ENCODE results near the gene NEDD8. TPM values are rescaled to one million over a fixed set of nuclear protein-coding genes. Genes with fewer than 3 reads are reported as not detected.
"Not testable (repeated sequence)": the region's sequence is repeated elsewhere in the genome, so short reads cannot be mapped to it uniquely, and the experiment has no call there.

The NEDD8 gene
- total RNA-seq, 2 donors from 2014 or later = 128 to 243 TPM

DNA sequence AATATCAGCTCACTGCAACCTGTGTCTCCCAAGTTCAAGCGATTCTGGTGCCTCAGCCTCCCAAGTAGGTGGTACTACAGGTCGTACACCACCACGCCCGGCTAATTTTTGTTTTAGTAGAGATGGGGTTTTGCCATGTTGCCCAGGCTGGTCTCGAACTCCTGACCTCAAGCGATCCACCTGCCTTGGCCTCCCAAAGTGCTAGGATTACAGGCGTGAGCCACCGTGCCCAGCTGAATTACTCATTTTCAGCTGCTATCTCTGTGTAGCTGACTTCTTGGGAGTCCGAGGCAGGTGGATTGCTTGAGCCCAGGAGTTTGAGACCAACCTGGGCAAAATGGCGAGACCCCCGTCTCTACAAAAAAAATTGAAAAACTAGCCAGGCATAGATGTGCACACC, 13.2 kb upstream of the NEDD8 start:
- H3K27me3 Mint-ChIP-seq; H3K9me3 Mint-ChIP-seq; H3K27ac Mint-ChIP-seq; ATAC-seq (replicated peaks): not testable (repeated sequence)
- Mint-ChIP-seq H3K4me3 (peak overlapping the region; percentile 83), H3K4me1 (peaks cover 24% of the 10 kb centered on the region), H3K36me3 (ENCODE audit: low read depth) (peaks cover 18% of the 10 kb centered on the region)

DNA sequence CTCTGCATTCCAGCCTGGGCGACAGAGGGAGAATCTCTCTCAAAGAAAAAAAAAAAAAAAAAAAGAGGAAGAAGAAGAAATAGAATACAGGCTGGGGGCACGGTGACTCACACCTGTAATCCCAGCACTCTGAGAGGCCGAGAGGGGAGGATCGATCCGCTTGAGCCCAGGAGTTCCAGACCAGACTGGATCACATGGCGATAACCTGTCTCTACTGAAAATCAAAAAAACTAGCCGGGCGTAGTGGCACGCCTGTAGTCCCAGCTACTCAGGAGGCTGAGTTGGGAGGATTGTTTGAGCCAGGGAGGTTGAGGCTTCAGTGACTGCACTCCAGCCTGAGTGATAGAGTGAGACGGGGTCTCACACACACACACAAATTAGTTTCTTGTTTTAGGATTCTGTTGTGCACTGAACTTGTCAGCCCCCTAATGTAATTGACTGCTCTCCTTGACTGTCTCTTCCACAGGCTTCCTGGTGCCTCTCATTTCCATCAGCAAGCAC, 11.2 kb upstream of the NEDD8 start:
- Mint-ChIP-seq H3K4me3 (peak overlapping the region; percentile 83), H3K36me3 (ENCODE audit: low read depth) (peaks cover 38% of the 10 kb centered on the region), H3K27me3 (no peaks in the 10 kb centered on the region), H3K27ac (peak overlapping the region; percentile 94), H3K9me3 (no peaks in the 10 kb centered on the region), H3K4me1 (peaks cover 40% of the 10 kb centered on the region)
- no peak for ATAC-seq (replicated peaks)

DNA sequence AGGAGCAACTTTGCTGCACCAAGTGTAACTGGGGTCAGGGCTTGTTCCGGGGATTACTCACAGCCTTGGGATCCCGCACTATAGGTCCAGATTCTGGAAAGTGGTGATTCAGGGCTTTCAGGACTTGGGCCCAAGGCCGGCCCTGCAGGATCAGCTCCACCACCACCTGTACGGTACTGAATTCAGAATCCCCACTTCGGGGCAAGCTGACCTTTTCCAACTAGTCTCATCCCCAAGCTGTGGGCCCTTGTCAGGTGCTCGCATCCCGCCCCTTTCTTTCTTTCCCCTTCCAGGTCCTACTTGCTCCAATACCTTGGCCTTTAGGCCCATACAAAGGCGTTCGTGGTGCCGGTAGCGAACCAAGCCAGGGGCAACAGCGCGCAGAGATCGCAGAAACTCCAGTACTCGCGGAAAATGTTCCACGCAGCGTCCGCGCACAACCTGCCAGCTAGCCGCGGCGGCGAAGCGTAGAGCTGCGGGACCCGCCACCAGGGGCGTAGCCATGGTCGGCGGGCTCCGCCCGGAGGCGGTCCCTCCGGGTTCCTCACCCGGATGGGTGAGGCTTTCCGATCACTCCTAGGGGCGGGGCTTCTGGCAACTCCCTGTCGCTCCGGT, 9.8 kb upstream of the NEDD8 start:
- Mint-ChIP-seq H3K4me1 (peaks cover 40% of the 10 kb centered on the region), H3K36me3 (ENCODE audit: low read depth) (peaks cover 52% of the 10 kb centered on the region), H3K27me3 (no peaks in the 10 kb centered on the region), H3K27ac (peak overlapping the region; percentile 94), H3K4me3 (peak overlapping the region; percentile 83), H3K9me3 (no peaks in the 10 kb centered on the region)
- ATAC-seq (replicated peaks) = peak; percentile 87

DNA sequence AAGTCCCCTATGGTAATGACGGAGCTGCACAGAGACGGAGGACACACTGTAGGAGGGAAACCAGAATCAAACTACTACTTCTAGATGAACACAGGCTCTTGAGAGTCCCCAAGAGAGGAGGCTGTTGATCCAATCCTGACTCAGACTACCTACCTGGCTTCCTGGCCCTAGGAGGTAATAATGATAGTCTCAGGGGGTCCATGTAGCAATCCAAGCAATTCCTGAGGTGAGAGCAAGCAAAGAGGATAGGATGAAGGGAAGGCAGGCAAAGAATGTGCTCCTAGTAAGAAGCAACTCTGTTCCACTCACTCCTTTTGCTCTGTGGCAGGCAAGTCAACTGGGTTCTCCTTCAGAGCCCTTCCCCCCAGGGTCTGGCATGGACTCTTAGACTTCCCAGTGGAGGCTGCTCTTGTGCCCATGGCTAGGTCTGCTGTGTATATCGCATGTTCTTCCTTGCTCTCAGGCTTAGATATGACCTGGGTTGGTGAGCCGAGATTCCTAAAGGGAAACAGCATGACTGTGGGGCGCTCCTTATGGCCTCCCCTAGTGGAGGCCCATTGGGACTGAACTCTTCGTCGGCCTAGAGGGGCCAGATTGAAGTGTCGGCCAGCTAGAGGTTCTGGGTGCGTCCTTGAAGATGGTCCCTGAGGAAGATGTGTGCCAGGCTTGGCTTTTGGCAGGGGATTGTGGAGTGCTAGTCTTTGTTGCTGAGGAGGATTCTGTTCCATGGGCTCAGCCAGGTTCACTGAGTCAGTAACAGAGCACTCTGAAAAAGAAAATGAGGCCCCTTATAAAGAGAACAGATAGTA, 8.1 kb upstream of the NEDD8 start:
- no peaks in the 10 kb centered on the region for H3K27me3 Mint-ChIP-seq
- no peak for ATAC-seq (replicated peaks)
- H3K4me1 Mint-ChIP-seq = peaks cover 44% of the 10 kb centered on the region
- H3K4me3 Mint-ChIP-seq = peak overlapping the region; percentile 83
- no peaks in the 10 kb centered on the region for H3K9me3 Mint-ChIP-seq
- peak overlapping the region; percentile 71 for H3K27ac Mint-ChIP-seq
- H3K36me3 Mint-ChIP-seq (ENCODE audit: low read depth) = peaks cover 68% of the 10 kb centered on the region

DNA sequence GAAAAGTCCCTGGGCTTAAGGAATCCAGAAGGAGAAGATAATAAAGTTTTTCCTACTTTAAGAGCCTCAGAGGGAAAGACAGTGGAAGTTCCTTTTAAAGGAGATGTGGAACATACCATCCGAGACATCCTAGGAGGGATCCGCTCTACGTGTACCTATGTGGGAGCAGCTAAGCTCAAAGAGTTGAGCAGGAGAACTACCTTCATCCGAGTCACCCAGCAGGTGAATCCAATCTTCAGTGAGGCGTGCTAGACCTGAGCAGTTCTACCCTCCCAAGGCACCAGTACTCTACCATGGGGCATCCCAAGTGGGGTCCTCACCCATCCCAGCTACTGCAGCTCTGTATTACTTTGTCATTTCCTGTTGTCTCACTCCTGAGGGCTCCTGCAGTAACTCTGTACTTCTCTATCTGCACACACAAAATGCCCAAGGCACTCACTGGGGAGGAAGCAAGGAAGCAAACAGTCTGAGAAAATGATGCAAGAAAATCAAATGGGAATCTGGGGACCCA, 6.4 kb upstream of the NEDD8 start:
- Mint-ChIP-seq H3K9me3 (no peaks in the 10 kb centered on the region), H3K4me1 (peaks cover 57% of the 10 kb centered on the region), H3K27ac (peak overlapping the region; percentile 61), H3K27me3 (no peaks in the 10 kb centered on the region), H3K36me3 (ENCODE audit: low read depth) (peaks cover 86% of the 10 kb centered on the region), H3K4me3 (peak overlapping the region; percentile 83)
- ATAC-seq (replicated peaks) = no peak

DNA sequence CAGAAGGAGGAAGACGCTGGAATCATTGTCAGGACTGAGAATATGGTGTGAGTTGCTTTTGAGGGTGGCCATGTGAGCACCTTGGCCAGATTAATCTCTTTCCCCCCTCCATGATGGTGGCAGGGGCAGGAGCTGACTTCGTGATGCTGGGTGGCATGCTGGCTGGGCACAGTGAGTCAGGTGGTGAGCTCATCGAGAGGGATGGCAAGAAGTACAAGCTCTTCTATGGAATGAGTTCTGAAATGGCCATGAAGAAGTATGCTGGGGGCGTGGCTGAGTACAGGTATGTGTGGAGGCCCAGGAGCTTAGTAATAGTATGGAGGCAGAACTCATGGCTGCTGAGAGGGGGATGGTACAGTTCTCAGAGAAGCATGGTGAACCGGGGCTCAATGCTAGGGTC, 6.0 kb upstream of the NEDD8 start:
- H3K4me1 Mint-ChIP-seq = peaks cover 59% of the 10 kb centered on the region
- peak overlapping the region; percentile 61 for H3K27ac Mint-ChIP-seq
- ATAC-seq (replicated peaks) = no peak
- no peaks in the 10 kb centered on the region for H3K27me3 Mint-ChIP-seq
- H3K9me3 Mint-ChIP-seq = no peaks in the 10 kb centered on the region
- peak overlapping the region; percentile 83 for H3K4me3 Mint-ChIP-seq
- peaks cover 89% of the 10 kb centered on the region for H3K36me3 Mint-ChIP-seq (ENCODE audit: low read depth)

DNA sequence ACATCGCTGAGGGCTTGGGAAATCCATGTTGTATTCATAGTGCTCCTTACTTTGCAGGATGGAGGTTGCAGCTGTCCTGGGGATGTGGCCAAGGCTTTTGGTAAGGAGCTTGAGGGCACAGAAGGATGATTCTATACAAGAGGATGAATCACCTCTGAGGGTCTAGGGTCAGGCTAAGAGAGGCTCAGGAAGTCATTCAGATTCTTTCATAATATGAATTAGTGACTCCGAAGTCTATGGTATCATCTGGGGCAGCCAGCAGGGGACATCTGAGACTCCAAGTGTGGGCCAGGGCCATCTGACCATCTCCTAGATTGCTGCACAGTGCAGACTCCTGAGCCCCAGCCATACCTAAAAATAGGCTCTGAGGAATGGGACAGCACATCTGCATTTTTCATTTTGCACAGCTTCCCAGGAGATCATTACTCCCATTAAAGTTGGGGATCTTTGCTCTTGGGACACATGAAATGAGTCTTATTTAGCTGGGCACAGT, 5.3 kb upstream of the NEDD8 start:
- Mint-ChIP-seq H3K36me3 (ENCODE audit: low read depth) (peaks cover 92% of the 10 kb centered on the region), H3K4me3 (peak overlapping the region; percentile 83), H3K27me3 (no peaks in the 10 kb centered on the region), H3K4me1 (peaks cover 59% of the 10 kb centered on the region), H3K9me3 (no peaks in the 10 kb centered on the region), H3K27ac (peak overlapping the region; percentile 61)
- no peak for ATAC-seq (replicated peaks)

DNA sequence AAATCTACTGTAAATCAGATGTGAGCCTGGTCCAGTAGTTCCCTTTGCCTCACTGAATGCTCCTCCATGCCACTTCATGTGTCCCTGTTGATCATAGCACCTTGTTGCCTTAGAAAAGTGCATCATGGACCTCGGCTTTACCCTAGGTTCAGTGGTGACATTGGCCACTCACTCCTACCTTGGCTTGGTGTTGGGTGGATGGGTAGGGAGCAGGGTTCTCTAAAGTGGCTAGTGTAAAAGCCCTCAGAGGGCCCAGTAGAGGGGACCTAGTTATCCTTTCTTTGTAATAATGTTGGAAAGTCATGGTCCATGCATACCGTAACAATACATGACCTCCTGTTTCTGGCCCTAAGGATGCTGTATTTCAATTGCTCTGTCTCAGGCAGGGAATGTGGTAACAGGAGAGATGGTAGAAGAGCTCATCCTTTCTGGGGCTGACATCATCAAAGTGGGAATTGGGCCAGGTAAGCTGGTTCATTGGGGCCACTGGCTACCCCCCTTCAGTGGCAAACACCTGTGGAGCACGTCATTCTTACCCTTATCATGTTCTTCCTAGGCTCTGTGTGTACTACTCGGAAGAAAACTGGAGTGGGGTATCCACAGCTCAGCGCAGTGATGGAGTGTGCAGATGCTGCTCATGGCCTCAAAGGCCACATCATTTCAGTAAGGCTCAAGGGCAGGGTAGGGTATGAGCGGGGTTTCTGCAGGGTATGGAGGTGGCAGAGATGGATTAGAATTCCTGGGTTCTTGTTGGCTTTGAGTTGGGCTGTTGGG, 4.7 kb upstream of the NEDD8 start:
- Mint-ChIP-seq H3K4me3 (no peak overlapping the region), H3K27ac (peak overlapping the region; percentile 61), H3K36me3 (ENCODE audit: low read depth) (peaks cover 88% of the 10 kb centered on the region), H3K4me1 (peaks cover 59% of the 10 kb centered on the region), H3K27me3 (no peaks in the 10 kb centered on the region), H3K9me3 (no peaks in the 10 kb centered on the region)
- no peak for ATAC-seq (replicated peaks)

DNA sequence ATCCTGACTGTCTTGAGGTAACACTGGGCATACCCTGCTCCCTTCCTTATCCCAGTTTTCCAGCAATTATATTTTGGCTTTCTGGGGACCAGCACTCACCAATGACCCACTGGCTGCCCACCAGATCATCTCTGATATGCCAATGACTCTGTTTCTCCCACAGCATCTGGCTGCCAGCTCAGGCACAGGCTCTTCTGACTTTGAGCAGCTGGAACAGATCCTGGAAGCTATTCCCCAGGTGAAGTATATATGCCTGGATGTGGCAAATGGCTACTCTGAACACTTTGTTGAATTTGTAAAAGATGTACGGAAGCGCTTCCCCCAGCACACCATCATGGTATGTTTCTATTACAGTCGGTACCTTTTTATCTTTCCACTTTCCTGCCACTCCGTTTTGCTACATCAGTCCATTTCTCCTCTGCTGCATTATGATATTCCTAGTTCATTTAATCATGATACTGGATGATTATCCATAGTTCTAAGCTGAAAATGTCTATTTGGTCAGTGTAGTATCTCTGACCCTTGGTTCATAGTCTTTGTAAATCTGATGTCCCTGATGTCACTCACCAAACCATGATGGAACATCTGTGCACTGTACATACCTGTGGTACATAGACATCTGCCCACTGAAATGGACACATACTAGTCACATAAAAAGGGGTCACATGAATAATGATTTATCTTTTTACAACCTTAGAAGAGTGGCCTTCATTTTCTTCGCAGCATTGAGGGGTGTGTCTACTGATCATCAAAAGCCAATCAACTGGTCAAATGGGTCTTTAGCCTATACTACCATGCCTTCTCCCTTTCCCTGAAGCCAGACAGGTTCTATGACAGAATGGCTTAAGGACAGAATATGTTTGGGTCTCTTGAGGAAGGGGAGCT, 3.9 kb upstream of the NEDD8 start:
- Mint-ChIP-seq H3K36me3 (ENCODE audit: low read depth) (peaks cover 85% of the 10 kb centered on the region), H3K4me3 (peak overlapping the region; percentile 15), H3K27ac (peak overlapping the region; percentile 62), H3K9me3 (no peaks in the 10 kb centered on the region), H3K4me1 (peaks cover 59% of the 10 kb centered on the region), H3K27me3 (no peaks in the 10 kb centered on the region)
- no peak for ATAC-seq (replicated peaks)

DNA sequence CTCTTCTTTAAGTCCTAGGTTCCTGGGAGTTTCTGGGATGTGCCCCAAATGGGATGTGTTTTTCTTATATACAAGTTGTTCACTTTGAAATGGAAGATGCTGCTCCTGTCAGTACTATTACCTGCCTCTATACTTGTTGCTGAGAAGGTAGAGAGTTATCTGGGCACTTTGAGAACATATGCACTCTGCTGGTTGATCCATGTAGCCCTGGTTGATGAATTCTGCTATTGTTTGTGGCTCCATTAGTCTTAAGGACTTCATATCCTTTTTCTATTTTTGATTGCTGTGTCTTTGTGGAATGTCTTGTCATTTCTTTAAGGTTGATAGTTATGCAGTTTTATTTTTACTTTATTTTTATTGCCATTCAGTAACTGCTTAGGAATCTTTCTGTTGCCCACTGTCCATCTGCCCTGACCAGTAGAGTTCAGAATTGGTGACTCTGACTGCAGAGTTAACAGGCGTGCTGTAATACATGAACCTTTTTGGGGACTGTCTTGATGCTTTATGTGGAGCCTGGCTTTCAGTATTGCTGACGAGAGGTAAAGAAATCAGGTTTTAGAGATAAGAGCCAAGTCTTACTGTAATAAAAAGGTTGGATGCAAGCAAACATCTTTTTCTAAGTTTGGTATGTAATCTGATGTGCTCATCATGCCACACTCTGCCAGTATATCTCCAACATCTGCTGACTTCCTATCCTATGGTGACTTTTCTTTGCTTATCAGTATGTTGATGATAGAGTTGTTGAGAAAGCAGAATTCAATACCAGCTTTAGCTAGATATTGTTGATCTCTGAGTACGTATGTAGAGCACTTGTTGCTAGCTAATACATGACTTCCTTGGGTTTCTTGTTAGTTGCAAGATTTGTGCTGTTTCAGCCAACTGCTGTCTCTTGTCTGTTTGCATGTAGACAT, 2.2 kb upstream of the NEDD8 start:
- Mint-ChIP-seq H3K4me1 (peaks cover 44% of the 10 kb centered on the region), H3K36me3 (ENCODE audit: low read depth) (peaks cover 73% of the 10 kb centered on the region), H3K4me3 (peak overlapping the region; percentile 84), H3K27ac (peak overlapping the region; percentile 85), H3K27me3 (no peaks in the 10 kb centered on the region), H3K9me3 (no peaks in the 10 kb centered on the region)
- no peak for ATAC-seq (replicated peaks)

DNA sequence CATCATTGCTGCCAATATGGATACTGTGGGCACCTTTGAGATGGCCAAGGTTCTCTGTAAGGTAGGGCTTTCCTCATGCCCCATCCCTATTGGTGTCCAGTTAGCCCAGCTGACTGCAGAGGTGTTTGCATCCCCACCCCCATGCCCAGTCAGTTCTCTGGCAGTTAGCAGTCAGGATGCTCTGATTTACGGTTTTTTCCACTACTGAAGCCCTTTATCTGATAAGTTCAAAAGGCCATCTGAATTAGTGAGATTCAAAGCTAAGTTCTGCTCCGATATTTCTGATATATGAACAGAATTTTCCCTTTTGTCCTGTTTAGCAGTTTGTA, 1.3 kb upstream of the NEDD8 start:
- Mint-ChIP-seq H3K27me3 (no peaks in the 10 kb centered on the region), H3K27ac (peak overlapping the region; percentile 85), H3K4me1 (peaks cover 36% of the 10 kb centered on the region), H3K9me3 (no peaks in the 10 kb centered on the region), H3K36me3 (ENCODE audit: low read depth) (peaks cover 71% of the 10 kb centered on the region), H3K4me3 (peak overlapping the region; percentile 84)
- no peak for ATAC-seq (replicated peaks)

DNA sequence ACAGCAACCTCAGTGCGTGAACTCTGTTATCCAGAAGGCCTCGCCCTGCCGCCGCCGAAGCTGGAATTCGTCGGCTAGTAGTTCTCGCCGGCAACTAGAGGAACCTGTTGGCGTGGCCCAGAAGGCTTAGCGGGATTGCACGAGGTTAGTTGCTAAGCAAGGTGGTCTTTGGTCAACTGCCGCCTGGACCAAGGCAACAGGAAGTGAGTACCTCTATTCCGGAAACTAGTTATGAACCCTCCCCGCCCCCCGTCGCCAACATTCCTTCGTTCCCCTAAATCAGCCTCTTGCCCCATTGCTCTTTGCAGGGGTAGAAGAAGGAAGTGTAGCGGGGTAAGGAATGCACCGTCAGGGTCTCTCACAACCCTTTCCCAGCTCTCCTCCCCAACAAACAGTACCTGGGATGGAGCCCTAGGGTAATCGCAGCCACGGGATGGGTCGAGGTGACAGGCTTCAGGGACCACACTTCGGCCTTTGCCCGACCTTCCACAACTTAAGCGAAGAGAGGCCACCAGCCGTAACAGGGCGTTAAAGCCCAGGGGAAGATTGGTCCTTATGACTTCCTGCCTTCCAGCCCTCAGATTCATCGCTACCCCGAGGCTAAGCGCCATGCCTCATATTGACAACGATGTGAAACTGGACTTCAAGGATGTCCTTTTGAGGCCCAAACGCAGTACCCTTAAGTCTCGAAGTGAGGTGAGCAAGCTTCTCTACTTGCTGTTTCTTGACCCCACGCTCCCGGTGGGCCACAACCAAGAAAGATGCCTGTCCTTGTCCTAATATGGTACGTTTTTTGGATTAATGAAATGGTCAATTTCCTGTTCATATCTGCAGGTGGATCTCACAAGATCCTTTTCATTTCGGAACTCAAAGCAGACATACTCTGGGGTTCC, 724 bp upstream of the NEDD8 start, which contains the start of gene GMPR2:
Gene GMPR2, plus strand, starts transcription at position 285 of the 893 bp plus-strand sequence. Its CDS starts 325 bp downstream, at position 610.
- Mint-ChIP-seq H3K4me1 (peaks cover 32% of the 10 kb centered on the region), H3K36me3 (ENCODE audit: low read depth) (peaks cover 69% of the 10 kb centered on the region), H3K9me3 (no peaks in the 10 kb centered on the region), H3K27me3 (no peaks in the 10 kb centered on the region), H3K27ac (peak within 1 kb of the TSS; percentile 85), H3K4me3 (peak within 1 kb of the TSS; percentile 84)
- peak; percentile 62 for ATAC-seq (replicated peaks)

Data from activated T-helper 17 cell treated with anti-CD3 and anti-CD28 coated beads, Interleukin-2, amount 50 U/mL, for 72 hours (primary cell).